T-helper 22 cell (primary cell): Measurements from ENCODE around the gene AGPS.
"Not testable (repeated sequence)": the region's sequence is repeated elsewhere in the genome, so short reads cannot be mapped to it uniquely, and the experiment has no call there.

Experiments used
- DNase-seq: peaks from one replicate; pipeline ENCODE4 v3.0.0-alpha.2; 2020; ENCODE audit warnings: low read depth

AGPS gene

GRCh38 chr2:177392373-177393202 is at the start of gene AGPS:
AGPS (plus strand) TSS chr2:177392773; CDS start chr2:177392790, 17 bp downstream.
- DNase-seq = peak; percentile 56

GRCh38 chr2:177343773-177344172 is 48.8 kb upstream of the AGPS start:
- DNase-seq = no peak

GRCh38 chr2:177344316-177344715 is 48.3 kb upstream of the AGPS start:
- no peak for DNase-seq

- DNase-seq = no peak
These were observed 46.4 kb upstream of the AGPS start for GRCh38 chr2:177346192-177346591.

- no peak for DNase-seq
These were observed 45.0 kb upstream of the AGPS start for GRCh38 chr2:177347570-177347969.

- no peak for DNase-seq
These were observed 44.4 kb upstream of the AGPS start for GRCh38 chr2:177348118-177348654.

- no peak for DNase-seq
These were observed 43.6 kb upstream of the AGPS start for GRCh38 chr2:177348733-177349693.

GRCh38 chr2:177350624-177351023 is 41.9 kb upstream of the AGPS start:
- not testable (repeated sequence) for DNase-seq

- DNase-seq = not testable (repeated sequence)
These were observed 41.5 kb upstream of the AGPS start for GRCh38 chr2:177351121-177351520.

GRCh38 chr2:177352441-177353186 is 40.0 kb upstream of the AGPS start:
- DNase-seq = no peak

GRCh38 chr2:177353187-177353478 is 39.4 kb upstream of the AGPS start:
- DNase-seq = no peak

GRCh38 chr2:177354541-177354940 is 38.0 kb upstream of the AGPS start:
- DNase-seq = not testable (repeated sequence)

GRCh38 chr2:177355874-177356273 is 36.7 kb upstream of the AGPS start:
- no peak for DNase-seq

- DNase-seq = no peak
These were observed 32.6 kb upstream of the AGPS start for GRCh38 chr2:177359836-177360595.

GRCh38 chr2:177362499-177362898 is 30.1 kb upstream of the AGPS start:
- no peak for DNase-seq

- DNase-seq = no peak
These were observed 29.2 kb upstream of the AGPS start for GRCh38 chr2:177363332-177363731.

- not testable (repeated sequence) for DNase-seq
These were observed 26.8 kb upstream of the AGPS start for GRCh38 chr2:177365764-177366163.

- not testable (repeated sequence) for DNase-seq
These were observed 24.6 kb upstream of the AGPS start for GRCh38 chr2:177368023-177368422.

- DNase-seq = no peak
These were observed 13.2 kb upstream of the AGPS start for GRCh38 chr2:177379354-177379753.

- DNase-seq = no peak
These were observed 12.4 kb upstream of the AGPS start for GRCh38 chr2:177380181-177380580.

- DNase-seq = no peak
These were observed 8.6 kb upstream of the AGPS start for GRCh38 chr2:177383935-177384334.
